ENCODE measurements around the gene STAM.

GRCh38 chr10:17649836-17650235 lies 5.9 kb downstream of the STAM start:
- TF ChIP-seq CTCF (conservative IDR thresholded peaks at IDR 0.05; ENCODE audit: low read length), result no peak
- TF ChIP-seq EZH2phosphoT487 (IDR thresholded peaks at IDR 0.05; ENCODE audit: borderline replicate concordance), result no peak

Data from Loucy (cell line).